Body of pancreas (tissue), 4 donors: ENCODE results near the gene ZDHHC22. TPM values are rescaled to one million over a fixed set of nuclear protein-coding genes. Genes with fewer than 3 reads are reported as not detected.

Experiments
- ATAC-seq: fragments of 150-250 bp; one replicate; pipeline ENCODE4 v1.9.1; 2016
- DNase-seq, 4 donors: peaks; one replicate each; pipeline ENCODE4 v3.0.0-alpha.2; 2019
- H3K27ac ChIP-seq, 4 donors: fragments of 200-600 bp; sonication (generic); 1 replicate in 3 of 4; 2 replicates in 1 of 4; pipeline versions ENCODE4 v1.5.1 to v1.6.1; 2016 to 2019; ENCODE audit warnings: mild to moderate bottlenecking in 1 of 4, mixed read lengths in 1 of 4, moderate library complexity in 1 of 4
- H3K27me3 ChIP-seq, 2 donors: fragments of 200-600 bp; sonication (generic); one replicate each; pipeline ENCODE4 v1.6.0; 2016; ENCODE audit warnings: mild to moderate bottlenecking in 1 of 2
- H3K36me3 ChIP-seq, 2 donors: fragments of 200-600 bp; sonication (generic); replicated peaks in 1 of 2; 2 replicates each; pipeline ENCODE4 v1.5.1; 2016; ENCODE audit warnings: low read depth in 2 of 2; ENCODE audit not compliant: insufficient read depth in 1 of 2
- H3K4me1 ChIP-seq: fragments of 200-600 bp; sonication (generic); one replicate; pipeline ENCODE4 v1.6.0; 2016
- H3K4me3 ChIP-seq, 2 donors: fragments of 200-600 bp; sonication (generic); 1 replicate in 1 of 2; 2 replicates in 1 of 2; pipeline ENCODE4 v1.5.1; 2016 to 2019
- H3K9me3 ChIP-seq, 3 donors: fragments of 200-600 bp; sonication (generic); 1 replicate in 2 of 3; 2 replicates in 1 of 3; pipeline ENCODE4 v1.5.1; 2016
- CTCF ChIP-seq, 7 experiments: fragments of 450-650 bp in 4 of 7; fragments of 200-600 bp in 3 of 7; sonication (generic) in 3 of 7; IDR thresholded peaks; one replicate each; pipeline ENCODE4 v1.5.1; 2016 to 2019; ENCODE audit warnings: antibody characterized with exemption in 7 of 7
- POLR2A ChIP-seq, 3 donors: fragments of 450-650 bp; IDR thresholded peaks; one replicate each; pipeline ENCODE4 v1.6.1; 2016; ENCODE audit warnings: antibody characterized with exemption in 3 of 3, mild to moderate bottlenecking in 2 of 3
- WGBS, 2 donors: methylation state at CpG; one replicate each; pipeline ENCODE4 v1.1.5; 2017; 5-methylcytosine and 5-hydroxymethylcytosine counted together
- intact Hi-C: fragments of 100-400 bp; cut with DNase I; formaldehyde crosslinking; loops from one replicate; pipeline ENCODE4 v1.15.1; 2023
- total RNA-seq, 2 donors: library from RNA; depleted of rRNA; stranded (reverse); fragments of >200 nt; gene quantifications; one replicate each; pipeline ENCODE4 v1.1.0, GENCODE V29; 2016

ZDHHC22 gene
- total RNA-seq, 2 donors from 2014 or later: not detected

GRCh38 chr14:77157740-77158139, 16.1 kb upstream of the ZDHHC22 start:
- intact Hi-C loops: no loop called here
- ATAC-seq (no peak), DNase-seq (no peak)
- Histone ChIP-seq H3K27me3 (peaks cover 0 to 3% of the 10 kb centered on the region in 2 donors), H3K36me3 (no peaks in the 10 kb centered on the region), H3K4me3 (no peak overlapping the region), H3K9me3 (no peaks in the 10 kb centered on the region), H3K4me1 (no peaks in the 10 kb centered on the region), H3K27ac (no peak overlapping the region)
- WGBS, 2 donors: 34 to 37% methylated on average over 10 to 11 of the region's 11 CpGs
- TF ChIP-seq CTCF (IDR thresholded peaks at IDR 0.05): no peak
- no peak for TF ChIP-seq POLR2A (IDR thresholded peaks at IDR 0.05)

GRCh38 chr14:77155083-77155482, 13.5 kb upstream of the ZDHHC22 start:
- H3K9me3 ChIP-seq: no peaks in the 10 kb centered on the region
- no peaks in the 10 kb centered on the region for H3K36me3 ChIP-seq
- 41 to 46% methylated on average over 2 of the region's 2 CpGs for WGBS, 2 donors
- TF ChIP-seq CTCF (IDR thresholded peaks at IDR 0.05) (no peak), POLR2A (IDR thresholded peaks at IDR 0.05) (no peak)
- intact Hi-C loops: no loop called here
- ATAC-seq (no peak), DNase-seq (no peak)
- no peaks in the 10 kb centered on the region for H3K4me1 ChIP-seq
- no peak overlapping the region for H3K27ac ChIP-seq
- H3K4me3 ChIP-seq: no peak overlapping the region
- H3K27me3 ChIP-seq: peaks cover 0 to 3% of the 10 kb centered on the region in 2 donors

- intact Hi-C loops: loop anchor here (5.0 kb wide), 2 partner anchors 63 to 163 kb away; no protein-coding TSS in a partner anchor
- H3K27ac ChIP-seq: no peak overlapping the region
- peaks cover 0 to 3% of the 10 kb centered on the region in 2 donors for H3K27me3 ChIP-seq
- TF ChIP-seq POLR2A (IDR thresholded peaks at IDR 0.05) (no peak), CTCF (IDR thresholded peaks at IDR 0.05) (no peak)
- H3K36me3 ChIP-seq: no peaks in the 10 kb centered on the region
- WGBS, 2 donors: 46 to 49% methylated on average over 7 of the region's 7 CpGs
- no peaks in the 10 kb centered on the region for H3K9me3 ChIP-seq
- no peaks in the 10 kb centered on the region for H3K4me1 ChIP-seq
- no peak overlapping the region for H3K4me3 ChIP-seq
- no peak for DNase-seq
- no peak for ATAC-seq
Measured at GRCh38 chr14:77154421-77154820, 12.8 kb upstream of the ZDHHC22 start.

- TF ChIP-seq CTCF (IDR thresholded peaks at IDR 0.05) (no peak), POLR2A (IDR thresholded peaks at IDR 0.05) (no peak)
- Histone ChIP-seq H3K27ac (no peak overlapping the region), H3K4me1 (no peaks in the 10 kb centered on the region), H3K9me3 (no peaks in the 10 kb centered on the region), H3K4me3 (no peak overlapping the region), H3K36me3 (no peaks in the 10 kb centered on the region), H3K27me3 (peaks cover 0 to 3% of the 10 kb centered on the region in 2 donors)
- DNase-seq (no peak), ATAC-seq (no peak)
- intact Hi-C loops: loop anchor here (5.0 kb wide), 2 partner anchors 63 to 163 kb away; no protein-coding TSS in a partner anchor
- WGBS, 2 donors: 81 to 88% methylated on average over 3 of the region's 3 CpGs
Measured at GRCh38 chr14:77153802-77154201, 12.2 kb upstream of the ZDHHC22 start.

- H3K27me3 ChIP-seq: peaks cover 0 to 1% of the 10 kb centered on the region in 2 donors
- no peaks in the 10 kb centered on the region for H3K4me1 ChIP-seq
- no peak overlapping the region for H3K4me3 ChIP-seq
- intact Hi-C loops: loop anchor here (5.0 kb wide), 2 partner anchors 65 to 165 kb away; no protein-coding TSS in a partner anchor
- no peak overlapping the region for H3K27ac ChIP-seq
- DNase-seq (no peak), ATAC-seq (no peak)
- no peaks in the 10 kb centered on the region for H3K36me3 ChIP-seq
- WGBS, 2 donors: 16 to 23% methylated on average over 2 of the region's 2 CpGs
- no peaks in the 10 kb centered on the region for H3K9me3 ChIP-seq
- peak in 5 of 7 experiments; percentile 14 to 41 (median 24) for TF ChIP-seq CTCF (IDR thresholded peaks at IDR 0.05)
- no peak for TF ChIP-seq POLR2A (IDR thresholded peaks at IDR 0.05)
Measured at GRCh38 chr14:77151918-77152588, 10.5 kb upstream of the ZDHHC22 start.
